HG02798 (cell line): Measurements from ENCODE around the gene KCNJ15.
"Not testable (repeated sequence)": the region's sequence is repeated elsewhere in the genome, so short reads cannot be mapped to it uniquely, and the experiment has no call there.

Source experiments
- ATAC-seq: cut with Tn5 transposase; IDR thresholded peaks from one replicate; pipeline ENCODE4 v1.9.1; 2021; ENCODE audit warnings: mild to moderate bottlenecking; ENCODE audit not compliant: unreplicated experiment, poor library complexity

KCNJ15 gene

DNA sequence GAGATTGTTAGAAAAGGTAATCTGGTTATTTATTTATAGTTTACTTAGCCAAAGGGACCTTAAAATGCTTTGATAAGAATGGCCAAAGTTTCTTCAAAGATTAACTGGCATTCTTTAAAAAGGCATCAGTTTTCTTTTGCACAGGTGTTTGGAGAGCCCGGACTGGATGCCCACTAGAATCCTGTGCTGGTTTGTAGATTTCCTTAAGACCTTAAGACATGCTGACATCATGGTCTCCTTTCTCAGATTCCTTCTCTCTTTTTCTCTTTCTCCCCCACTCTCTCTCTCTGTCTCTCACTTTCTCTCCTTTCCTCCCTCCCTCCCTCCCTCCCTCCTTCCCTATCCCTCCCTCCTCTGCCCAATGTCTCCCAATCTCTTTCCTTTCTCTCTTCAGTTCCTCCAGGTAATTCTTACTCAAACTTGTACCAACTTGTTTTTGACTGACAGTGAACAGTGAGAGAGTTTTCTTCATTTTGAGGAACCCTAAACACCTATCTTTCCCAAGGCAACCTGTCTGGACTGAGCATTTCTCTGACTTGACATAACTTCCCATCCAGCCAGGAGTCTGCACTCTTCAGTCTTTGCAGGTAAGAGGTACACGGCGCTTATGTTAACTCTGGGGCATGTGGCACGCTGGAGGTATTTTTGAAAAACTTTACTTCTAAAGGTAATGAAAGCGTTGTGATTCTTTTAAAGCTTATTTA is at the start of gene KCNJ15:
Gene KCNJ15 (plus strand): TSS at position 393 of the 704 bp plus-strand sequence. CDS start 42,271 bp downstream, outside the sequence.
- no peak for ATAC-seq

DNA sequence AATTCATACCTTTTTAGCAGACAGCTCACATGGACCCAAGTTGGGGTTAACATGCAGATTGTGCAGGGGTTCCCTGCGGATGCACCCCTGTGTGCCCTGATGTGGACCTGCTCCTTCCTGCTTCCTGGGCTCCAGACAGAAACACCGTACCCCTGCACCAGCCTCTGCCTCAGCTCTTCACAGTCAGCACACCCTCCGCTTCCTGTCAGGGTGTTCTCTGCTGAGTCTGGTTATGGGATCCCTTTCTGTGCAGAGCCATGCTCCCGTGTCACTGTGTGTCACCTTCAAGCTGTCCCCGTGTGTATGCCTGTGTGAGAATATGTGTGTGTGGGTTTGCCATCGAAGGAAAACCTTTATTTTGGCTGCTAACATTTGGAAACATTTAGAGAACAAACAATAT is 48.7 kb upstream of the KCNJ15 start:
- ATAC-seq, result no peak

DNA sequence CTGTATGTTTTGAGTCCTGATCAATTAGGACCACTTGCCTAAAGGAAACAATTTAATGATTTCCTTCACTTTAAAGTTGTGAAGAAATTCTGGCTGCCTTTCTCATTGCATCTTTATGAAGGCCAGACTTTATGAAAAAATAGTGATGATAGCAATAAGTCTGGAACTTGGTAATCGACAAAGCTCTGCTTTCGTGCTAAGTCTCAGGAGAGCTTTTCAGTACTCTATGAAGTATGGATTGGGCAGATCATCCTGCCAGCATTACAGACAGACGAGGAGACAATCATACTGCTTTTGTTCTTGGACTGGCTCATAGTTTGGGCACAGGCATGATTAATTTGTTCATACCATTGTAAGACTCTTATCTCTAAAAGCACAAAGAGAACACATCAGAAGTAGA is 45.5 kb upstream of the KCNJ15 start:
- no peak for ATAC-seq

DNA sequence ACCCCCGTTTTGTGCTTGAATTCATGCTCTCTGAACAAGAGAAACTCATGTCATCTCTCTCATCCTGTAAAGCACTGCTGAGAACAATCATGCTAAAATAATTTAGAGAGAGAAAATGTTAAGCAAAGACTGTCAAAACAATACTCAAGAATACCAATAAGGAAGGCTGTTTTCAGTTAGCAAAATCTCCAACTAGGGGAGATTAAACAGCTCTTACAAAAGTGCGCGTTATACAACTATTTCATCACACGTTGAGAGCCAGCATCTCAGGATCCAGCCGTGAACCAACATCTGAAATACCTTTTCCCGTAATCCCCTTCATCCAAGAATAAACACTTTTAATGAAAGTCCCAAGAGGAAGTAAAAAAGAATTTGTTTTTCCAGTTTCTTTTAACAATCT is 44.1 kb upstream of the KCNJ15 start:
- no peak for ATAC-seq

DNA sequence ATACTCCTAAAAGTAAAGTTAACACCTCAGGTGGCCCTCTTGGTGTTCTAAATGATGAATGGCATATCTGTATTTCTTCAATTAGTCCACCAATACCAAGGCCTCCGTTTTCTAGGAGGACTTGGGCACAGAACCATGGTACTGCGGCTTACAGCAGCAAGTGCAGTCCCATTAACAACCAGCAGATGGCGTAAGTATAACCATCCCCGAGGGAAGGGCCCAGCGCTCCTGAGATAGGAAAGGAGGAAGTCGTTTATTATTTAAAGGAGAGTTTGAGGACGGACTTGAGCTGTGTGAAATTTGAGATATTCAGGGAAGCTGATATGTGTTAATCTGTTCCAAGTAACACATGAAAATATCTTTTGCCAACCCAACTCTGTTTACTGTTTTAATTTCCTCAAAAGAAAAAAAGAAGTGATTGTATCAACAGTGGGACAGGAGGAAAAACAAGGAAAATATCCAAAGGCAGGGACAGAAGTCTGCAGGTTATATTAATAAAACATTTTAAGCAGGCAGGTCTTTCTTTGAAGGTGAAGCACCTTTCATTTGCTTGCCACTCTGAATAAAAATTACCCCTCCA is 37.7 kb upstream of the KCNJ15 start:
- peak; percentile 71 for ATAC-seq

DNA sequence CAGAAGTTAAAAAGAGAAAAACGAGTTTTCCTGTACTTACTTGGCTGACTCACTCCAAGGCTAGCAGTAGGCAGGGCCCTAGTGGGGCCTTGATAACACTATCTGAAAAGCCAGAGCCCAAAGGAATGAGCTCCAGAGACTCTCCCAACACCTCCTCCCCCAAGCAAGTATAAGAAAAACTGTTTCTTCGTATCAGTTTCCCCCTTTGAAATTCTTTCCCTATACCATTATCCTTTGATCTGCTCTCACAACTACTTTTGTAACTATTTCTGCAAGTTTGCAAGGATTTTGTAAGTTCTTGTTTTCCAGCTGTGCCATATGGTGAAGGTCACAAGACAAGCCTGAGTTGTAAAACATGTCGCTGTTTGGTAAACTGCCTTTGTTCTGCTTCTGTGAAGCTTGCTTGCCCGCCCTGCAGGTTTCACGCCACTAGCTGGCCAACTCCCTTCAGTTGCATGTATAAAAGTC is 36.5 kb upstream of the KCNJ15 start:
- no peak for ATAC-seq

DNA sequence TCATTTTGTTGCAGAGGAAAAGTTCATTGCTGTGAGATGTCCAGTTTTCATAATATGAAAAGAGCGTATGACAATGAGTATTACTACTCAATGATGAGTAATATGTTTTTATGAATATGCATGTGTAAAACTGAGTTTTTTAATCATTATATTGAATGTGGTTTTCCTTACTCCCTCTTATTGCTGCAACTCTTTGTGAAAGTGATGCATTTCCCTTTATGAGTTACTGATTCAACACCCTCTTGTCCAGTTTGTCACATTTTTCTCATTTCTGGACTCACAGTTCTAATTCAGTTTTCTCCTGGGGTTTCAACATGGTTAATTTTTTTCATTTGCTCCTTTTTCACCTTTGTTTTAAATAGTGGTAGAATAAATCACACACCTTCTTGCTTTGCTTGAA is 35.2 kb upstream of the KCNJ15 start:
- ATAC-seq, result peak; percentile 68

DNA sequence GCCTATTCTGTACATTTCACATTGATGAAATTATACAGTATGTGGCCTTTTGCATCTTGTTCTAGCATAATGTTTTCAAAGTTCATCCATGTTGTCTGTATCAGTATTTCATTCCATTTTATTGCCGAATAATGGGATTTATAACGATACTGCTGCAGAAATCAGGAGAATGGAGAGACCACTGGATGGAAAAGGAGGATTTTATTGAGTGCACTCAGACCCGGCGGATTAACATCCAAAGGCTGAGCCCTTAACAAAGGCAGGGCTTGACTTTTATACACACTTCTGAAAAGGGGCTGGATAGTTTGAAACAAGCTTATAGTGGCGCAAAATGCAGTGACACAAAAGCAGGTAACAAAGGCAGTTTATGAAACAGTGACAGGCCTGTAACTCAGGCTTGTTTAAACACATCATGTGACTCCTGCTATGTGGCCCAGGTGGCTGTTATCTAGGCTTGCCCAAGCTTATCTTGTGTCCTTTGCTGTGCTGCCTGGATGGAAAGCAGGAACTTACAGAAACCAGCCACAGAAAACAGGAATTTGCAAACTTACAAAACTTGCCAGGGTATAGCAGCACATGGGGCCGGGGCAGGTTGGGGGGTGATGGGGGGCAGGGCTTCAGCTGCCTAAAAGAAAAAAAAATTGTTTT is 32.8 kb upstream of the KCNJ15 start:
- no peak for ATAC-seq

DNA sequence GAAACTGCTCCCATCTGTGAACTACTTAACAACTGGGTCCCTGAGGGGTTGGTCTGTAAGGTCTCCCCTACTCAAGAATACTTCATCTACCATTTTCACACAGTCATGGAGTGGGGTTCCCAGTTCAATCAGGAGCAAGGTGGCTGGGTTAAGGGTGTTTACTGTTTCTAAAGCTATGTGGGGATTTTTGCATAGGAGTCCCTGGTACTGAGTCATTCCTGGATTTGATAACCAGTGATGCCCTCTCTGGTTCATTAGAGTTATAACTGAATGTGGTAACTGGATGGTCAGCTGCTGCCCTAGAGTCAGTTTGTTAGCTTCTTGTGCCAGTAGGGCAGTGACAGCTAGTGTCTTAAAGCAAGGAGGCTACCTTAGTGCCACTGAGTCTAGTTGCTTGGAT is 29.4 kb upstream of the KCNJ15 start:
- no peak for ATAC-seq

DNA sequence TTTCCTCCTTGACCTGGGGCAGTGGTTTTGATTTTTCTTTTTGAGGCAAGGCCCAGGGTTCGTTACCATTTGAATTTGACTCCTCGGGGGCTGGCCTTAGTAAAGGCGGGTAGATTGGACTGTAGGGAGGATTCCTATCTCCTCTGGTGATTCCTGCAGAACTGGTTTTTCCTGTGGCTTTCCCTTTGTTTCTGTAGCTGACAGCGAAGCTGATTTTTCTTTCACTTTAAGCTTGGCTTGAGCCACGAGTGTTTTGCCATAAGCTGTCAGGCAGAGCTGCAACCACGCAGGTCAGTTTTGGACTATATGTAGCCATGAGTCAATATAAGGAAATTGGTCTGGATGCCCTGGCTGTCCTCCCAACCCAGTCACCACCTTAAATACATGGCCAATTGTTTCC is 28.7 kb upstream of the KCNJ15 start:
- no peak for ATAC-seq

DNA sequence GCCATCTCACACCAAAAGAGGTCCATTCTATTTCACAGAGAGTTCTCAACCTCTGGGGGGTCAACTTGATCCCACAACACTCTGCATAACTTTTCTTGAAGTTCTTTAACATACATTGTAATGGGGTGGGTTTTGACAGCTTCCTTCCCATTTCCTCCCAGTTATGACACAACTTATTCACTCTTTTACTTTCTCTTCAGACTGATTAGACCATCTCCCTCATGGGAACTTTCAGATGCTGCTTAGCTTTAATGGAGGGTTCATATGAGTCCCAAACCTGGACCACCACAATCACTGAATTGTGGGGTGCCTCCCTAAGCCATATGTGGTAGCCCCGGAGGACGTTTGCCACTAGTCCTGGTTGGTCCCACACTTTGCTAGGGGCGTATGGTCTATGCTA is 28.3 kb upstream of the KCNJ15 start:
- no peak for ATAC-seq

DNA sequence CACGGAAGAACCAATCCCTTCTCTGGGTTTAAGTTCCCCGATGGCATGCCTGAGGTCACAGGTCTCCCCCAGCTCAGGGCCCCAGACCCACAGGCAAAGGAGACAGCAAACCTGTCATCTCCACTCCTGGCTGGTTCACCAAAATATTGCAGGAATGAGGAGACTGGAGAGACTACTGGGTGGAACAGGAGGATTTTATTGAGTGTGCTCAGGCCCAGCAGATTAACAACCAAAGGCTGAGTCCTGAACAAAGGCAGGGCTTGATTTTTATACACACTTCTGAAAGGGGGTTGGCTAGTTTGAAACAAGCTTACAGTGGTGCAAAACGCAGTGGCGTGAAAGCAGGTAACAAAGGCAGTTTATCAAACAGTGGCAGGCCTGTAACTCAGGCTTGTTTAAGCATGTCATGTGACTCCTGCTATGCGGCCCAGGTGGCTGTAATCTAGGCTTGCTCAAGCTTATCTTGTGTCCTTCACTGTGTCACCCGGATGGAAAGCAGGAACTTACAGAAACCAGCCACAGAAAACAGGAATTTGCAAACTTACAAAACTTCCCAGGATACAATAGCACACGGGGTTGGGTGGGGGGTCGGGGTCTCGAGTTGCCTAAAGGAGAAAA is 27.4 kb upstream of the KCNJ15 start:
- no peak for ATAC-seq

DNA sequence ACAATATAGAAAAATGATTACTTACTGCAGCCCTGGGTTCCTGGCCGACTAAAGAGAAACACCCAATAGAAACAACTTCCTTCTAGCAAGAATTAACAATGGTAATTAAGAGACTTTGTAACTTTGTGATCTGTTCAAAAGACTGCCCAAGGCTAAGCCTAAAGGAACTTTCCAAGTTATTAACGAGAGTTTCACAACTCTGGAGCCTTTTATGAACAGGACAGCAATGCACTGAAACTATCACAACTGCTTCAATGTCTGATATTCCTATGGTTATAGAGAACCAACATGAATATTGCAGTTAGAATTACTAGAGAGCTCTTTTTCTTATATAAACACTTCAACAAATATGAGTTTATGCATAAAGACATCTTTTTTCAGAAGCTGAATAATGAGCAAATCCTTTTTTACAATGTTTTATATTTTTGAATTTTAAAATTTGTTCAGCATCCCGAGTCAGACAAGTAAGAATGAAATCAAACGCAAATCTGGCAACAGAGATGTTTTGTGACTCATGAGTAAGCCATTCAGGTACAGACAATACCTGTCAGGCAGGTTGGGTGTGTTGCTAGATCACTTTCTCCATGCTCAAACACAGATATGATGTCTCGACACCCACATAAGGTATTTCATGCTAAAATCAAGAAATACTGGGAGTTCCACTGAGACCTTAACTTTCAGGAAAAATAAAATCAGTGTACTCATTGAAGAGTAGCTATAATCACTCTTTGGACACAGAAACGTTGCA is 22.2 kb upstream of the KCNJ15 start:
- no peak for ATAC-seq

DNA sequence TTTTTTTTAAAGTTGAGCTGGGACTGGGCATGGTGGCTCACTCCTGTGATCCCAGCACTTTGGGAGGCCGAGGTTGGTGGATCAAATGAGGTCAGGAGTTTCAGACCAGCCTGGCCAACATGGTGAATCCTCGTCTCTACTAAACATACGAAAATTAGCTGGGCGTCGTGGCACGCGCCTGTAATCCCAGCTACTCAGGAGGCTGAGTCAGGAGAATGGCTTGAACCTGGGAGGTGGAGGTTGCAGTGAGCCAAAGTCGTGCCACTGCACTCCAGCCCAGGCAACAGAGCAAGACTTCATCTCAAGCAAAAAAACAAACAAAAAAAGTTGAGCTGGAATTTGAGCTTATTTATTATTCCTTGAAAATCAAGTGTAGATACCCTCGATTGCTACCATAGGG is 21.5 kb upstream of the KCNJ15 start:
- not testable (repeated sequence) for ATAC-seq

DNA sequence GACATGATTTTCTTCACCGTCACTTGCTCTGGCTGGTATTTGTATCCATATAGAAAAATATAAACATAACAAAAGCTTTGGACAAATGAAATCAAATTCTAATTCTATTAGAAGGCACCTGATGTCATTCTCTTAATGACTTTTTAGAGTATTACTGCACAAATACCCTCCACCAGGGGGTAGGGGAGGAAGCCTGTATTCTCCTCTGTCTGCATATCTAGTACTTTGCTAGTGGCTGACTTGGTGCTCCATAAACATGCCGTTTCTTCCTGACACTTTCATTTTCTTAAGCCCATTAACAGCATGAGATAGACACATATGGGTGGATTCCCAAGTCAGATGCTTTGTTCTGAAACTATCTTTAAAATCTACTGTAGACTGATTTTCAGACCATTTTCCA is 20.6 kb upstream of the KCNJ15 start:
- no peak for ATAC-seq

DNA sequence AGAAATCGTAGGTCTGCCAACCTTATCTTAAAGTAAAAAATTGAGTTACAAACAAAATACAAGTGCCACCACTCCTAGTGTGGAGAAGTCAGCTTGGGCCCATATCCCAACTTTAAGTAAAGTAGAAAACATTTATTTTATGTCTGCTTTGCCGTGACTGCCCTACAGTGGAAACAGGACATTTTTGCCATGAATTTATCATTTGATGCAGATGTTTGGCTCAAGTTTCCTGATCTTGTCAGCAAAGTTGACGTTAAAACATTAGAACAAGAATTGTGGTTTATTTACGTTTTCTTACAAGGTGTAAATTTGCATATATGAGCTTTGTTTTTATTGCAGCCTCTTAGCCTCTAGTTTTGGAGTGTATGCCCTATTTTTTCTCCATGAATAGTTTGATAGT is 17.1 kb upstream of the KCNJ15 start:
- ATAC-seq, result no peak

DNA sequence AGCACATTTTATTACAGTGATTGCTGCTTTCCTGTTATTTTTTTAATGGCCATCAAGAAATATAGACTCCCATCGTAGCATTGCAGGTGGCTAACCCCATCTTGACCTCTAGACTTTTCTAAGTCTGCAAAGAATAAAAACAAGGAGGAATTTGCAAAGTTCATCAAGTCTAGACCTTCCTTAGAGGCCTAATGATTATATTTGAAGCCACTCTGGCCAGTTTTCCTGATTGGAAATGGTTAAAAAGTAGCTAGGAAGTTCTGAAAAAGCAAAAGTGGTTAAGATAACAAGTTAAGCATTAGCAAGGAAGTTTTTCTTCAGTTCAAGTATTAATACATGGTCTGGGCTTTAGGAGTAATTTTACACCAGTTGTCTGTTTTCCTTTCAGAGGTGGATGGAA is 16.7 kb upstream of the KCNJ15 start:
- ATAC-seq, result no peak

DNA sequence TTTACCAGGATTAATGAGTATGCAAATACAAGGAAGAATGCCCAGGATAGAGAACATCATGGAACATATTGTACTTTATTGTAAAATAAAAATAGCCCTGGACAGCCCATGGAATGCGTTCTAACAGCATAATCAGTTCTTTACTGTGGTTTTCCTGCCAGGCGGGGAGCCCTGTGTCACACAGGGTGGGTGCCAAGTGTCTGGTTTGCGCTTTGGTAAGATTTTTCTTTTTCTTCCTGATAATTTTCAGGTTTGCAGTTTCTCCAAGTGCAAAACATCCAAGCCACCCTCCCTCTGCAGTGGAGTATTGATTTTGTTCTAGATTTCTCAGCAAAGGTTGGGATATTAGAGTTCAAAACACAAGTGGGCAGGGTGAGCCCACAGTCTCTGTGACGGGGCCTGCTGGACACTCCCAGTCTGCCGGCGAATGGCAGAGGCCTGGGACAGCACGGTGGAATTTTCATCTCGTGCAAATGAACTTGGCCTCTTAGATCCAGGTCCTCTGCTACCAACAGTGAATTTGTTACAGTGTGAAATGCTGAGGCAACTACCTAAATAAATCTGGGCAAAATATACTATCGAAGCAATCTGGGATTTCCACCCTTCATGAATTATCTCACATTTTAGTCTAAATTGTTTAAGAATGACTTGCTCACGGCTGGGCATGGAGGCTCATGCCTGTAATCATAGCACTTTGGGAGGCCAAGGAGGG is 15.6 kb upstream of the KCNJ15 start:
- ATAC-seq, result no peak

DNA sequence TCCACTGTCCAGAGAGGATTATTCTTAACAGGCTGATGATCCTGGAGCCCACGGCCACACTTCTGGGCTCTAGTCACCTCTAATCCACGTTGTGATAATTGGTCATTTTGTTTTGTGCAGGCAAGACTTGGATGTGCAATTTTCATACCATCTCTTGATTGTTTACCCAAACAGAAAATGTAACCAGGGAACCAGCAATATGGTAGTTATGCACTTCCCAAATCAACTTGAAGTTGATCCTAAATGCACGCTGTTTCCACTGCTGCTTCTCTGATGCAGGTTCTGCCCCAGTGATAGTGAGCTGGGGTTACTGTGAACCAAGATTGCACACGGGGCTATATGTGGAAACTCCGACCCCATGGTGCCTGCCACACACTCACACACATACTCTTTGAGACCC is 14.7 kb upstream of the KCNJ15 start:
- ATAC-seq, result no peak
